GM15510 (cell line): Measurements from ENCODE around the gene TERF2IP.

ENCODE experiments used
- POLR2A ChIP-seq: IDR thresholded peaks from 3 replicates; pipeline ENCODE4 v1.6.1; 2011; ENCODE audit warnings: borderline replicate concordance; ENCODE audit not compliant: insufficient read length; ENCODE audit errors: extremely low read depth

Gene TERF2IP

DNA sequence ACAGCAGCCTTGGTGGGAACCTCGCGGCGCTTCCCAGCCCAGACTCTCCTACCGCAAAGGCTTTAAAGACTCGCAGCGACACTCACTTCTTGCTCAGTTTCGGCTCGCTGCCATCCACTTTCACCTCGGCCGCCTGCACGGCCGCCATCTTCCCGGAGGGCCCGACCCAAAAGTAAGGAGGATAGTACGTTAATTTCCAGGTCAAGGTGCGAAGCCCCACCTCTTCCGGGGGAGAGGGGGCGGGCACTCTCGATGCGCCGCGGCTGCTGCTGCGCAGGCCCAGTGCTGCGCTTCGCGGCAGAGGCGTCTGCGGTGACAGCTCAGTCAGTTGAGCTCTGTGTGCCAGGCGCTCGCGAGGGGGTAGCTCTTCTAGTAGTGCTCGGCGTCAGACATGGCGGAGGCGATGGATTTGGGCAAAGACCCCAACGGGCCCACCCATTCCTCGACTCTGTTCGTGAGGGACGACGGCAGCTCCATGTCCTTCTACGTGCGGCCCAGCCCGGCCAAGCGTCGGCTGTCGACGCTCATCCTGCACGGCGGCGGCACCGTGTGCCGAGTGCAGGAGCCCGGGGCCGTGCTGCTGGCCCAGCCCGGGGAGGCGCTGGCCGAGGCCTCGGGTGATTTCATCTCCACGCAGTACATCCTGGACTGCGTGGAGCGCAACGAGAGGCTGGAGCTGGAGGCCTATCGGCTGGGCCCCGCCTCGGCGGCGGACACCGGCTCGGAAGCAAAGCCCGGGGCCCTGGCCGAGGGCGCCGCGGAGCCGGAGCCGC lies at the start of gene TERF2IP, which contains the start of gene KARS1:
Gene TERF2IP, plus strand, starts transcription at position 282 of the 773 bp plus-strand sequence. Its CDS starts 110 bp downstream, at position 392.
Gene KARS1, minus strand, starts transcription at position 174 of the 773 bp plus-strand sequence. Its CDS starts 26 bp downstream, at position 148.
- peak; percentile 96 for TF ChIP-seq POLR2A

GRCh38 chr16:75599452-75600277 lies 47.9 kb upstream of the TERF2IP start:
- TF ChIP-seq POLR2A: no peak

DNA sequence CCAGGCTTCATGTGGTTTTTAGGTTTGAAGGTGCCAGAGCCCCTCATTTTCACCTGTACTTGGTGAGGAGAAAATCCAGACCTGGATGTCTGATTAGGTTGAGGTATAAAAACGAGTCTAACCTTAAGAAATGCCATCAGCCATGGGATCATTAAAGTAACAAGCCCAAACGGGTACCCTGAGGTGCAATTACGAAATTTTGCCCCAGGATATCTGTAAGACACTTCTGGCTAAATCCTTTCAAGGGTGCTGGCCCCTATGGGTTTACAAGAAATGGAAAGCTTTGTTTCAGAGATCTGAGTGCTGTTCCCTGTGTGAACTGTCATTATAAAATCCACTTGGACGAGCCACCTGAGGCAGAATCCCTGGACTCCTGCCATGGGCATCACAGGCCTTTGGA lies 44.3 kb upstream of the TERF2IP start:
- no peak for TF ChIP-seq POLR2A

- no peak for TF ChIP-seq POLR2A
These were observed 41.1 kb upstream of the TERF2IP start for GRCh38 chr16:75606507-75606906.

- TF ChIP-seq POLR2A: no peak
These were observed 33.3 kb upstream of the TERF2IP start for GRCh38 chr16:75614066-75614897.

DNA sequence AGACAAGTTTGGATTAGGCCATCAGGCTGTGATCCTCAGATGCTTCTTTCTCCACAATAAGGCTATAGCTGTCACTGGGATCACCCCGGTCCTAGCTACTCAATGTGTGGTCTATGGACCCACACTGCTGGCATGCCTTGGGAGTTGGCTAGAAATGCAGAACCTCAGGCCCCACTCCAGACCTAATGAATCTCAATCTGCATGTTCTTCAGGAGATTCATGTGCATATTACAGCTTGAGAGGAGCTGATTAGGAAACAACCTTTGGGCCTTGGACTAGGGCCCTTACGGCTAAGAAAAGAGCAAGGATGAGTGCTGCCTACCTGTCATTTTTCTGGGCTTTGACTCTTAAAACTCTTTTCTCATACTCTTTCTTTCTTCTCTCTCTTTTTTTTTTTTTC lies 32.0 kb upstream of the TERF2IP start:
- TF ChIP-seq POLR2A: no peak

DNA sequence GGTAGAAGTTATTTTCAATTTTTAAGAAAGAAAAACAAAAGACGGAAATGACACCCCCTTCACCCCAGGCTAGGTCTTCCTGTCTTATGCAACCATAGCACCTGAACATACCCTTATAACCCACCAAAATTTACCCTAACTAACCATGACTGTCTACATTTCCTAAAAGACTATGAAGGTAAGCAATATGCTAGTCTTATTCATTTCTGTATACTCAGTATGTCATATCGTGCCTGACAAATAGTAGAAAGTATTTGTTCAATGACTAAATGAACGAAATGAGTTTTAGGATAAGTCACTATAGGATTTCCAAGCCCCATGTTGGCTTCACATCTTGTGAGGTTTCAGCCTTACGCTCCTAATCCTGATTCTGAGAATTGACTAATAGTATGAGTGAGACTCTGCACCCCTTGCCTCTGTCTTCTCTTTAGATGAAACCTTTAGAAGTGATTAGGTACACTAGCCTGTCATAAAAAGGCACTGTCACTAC lies 31.0 kb upstream of the TERF2IP start:
- TF ChIP-seq POLR2A: no peak

DNA sequence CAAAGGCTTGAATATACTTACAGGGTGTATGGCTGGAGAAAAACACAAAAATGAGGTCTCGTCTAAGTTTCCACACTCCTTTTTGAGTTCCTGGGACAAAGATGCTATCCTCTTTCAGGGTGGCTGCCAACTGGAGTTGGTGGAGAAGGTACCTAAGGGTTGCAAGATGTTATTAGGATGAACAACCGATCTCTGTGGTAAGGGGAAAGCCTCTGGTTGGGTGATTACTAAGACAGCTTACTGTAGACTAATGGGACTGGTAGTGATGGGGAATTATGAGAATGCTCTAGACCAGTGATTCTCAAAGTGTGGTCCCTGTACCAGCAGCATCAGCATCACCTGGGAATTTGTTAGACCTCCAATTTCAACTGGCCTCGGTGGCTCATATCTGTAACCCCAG lies 30.5 kb upstream of the TERF2IP start:
- TF ChIP-seq POLR2A: no peak

DNA sequence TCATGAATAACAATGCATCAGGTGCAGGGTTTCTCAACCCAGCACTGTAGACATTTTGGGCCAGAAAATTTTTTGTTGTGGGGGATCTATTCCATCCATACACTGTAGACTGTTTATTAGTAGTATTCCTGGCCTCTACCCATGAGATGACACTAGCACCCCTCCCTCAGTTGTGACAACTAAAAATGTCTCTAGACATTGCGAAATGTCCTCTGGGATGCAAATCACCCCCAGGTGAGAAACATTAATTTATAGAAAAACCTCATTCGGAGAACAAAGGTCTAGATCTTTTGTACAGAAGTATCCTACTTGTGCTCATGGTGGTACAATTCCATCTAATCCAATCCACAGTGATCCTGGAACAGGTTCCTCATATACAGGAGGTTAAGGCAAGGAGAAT lies 28.8 kb upstream of the TERF2IP start:
- TF ChIP-seq POLR2A: no peak

- TF ChIP-seq POLR2A: no peak
These were observed 27.0 kb upstream of the TERF2IP start for GRCh38 chr16:75620326-75621169.

- TF ChIP-seq POLR2A: no peak
These were observed 26.4 kb upstream of the TERF2IP start for GRCh38 chr16:75621170-75621477.

GRCh38 chr16:75622761-75623605 lies 24.6 kb upstream of the TERF2IP start, which contains the start of gene ADAT1:
ADAT1 (minus strand) TSS chr16:75623281; CDS start chr16:75620799, 2,482 bp downstream.
- peak; percentile 89 for TF ChIP-seq POLR2A

DNA sequence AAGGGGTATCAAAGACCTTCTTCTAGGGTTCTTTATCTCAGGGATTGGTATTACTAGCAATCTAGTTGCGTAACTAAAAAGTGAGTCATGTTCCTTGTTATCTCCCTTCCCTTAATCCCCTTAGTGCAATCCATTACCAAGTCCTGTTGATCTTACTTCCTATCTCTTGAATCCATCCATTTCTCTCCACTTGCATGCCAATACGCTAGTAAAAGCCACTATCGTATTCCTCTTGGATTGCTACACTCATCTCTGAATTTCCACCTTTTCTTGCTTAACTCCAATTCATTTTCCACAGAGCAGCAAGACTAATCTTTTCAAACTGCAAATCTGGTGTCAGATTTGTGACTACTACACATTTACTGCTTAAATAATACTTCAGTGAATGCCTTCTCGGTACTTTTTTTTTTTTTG lies 22.6 kb upstream of the TERF2IP start:
- TF ChIP-seq POLR2A: no peak

GRCh38 chr16:75626806-75627205 lies 20.8 kb upstream of the TERF2IP start:
- no peak for TF ChIP-seq POLR2A

GRCh38 chr16:75627851-75628250 lies 19.7 kb upstream of the TERF2IP start:
- no peak for TF ChIP-seq POLR2A
